Measurements from ENCODE around the gene CYP27B1.

Gene CYP27B1

GRCh38 chr12:57733928-57734327, 33.0 kb downstream of the CYP27B1 start:
- Histone ChIP-seq H3K36me3 (ENCODE audit: control insufficient read depth in 2 of 2, insufficient read depth in 2 of 2, low read length in 2 of 2) (no peaks in the 10 kb centered on the region), H3K27me3 (ENCODE audit: control insufficient read depth in 1 of 2, insufficient read depth in 2 of 2, low read length in 2 of 2) (peaks cover 51 to 56% of the 10 kb centered on the region in 2 donors), H3K9me3 (ENCODE audit: control insufficient read depth in 2 of 2, low read length in 2 of 2) (no peaks in the 10 kb centered on the region), H3K4me3 (ENCODE audit: low read length in 2 of 2) (no peak overlapping the region), H3K27ac (ENCODE audit: low read length) (no peak overlapping the region), H3K9ac (ENCODE audit: low read length in 2 of 2) (no peak overlapping the region), H3K4me1 (ENCODE audit: control insufficient read depth, insufficient read depth, low read length) (peaks cover 28% of the 10 kb centered on the region)

DNA sequence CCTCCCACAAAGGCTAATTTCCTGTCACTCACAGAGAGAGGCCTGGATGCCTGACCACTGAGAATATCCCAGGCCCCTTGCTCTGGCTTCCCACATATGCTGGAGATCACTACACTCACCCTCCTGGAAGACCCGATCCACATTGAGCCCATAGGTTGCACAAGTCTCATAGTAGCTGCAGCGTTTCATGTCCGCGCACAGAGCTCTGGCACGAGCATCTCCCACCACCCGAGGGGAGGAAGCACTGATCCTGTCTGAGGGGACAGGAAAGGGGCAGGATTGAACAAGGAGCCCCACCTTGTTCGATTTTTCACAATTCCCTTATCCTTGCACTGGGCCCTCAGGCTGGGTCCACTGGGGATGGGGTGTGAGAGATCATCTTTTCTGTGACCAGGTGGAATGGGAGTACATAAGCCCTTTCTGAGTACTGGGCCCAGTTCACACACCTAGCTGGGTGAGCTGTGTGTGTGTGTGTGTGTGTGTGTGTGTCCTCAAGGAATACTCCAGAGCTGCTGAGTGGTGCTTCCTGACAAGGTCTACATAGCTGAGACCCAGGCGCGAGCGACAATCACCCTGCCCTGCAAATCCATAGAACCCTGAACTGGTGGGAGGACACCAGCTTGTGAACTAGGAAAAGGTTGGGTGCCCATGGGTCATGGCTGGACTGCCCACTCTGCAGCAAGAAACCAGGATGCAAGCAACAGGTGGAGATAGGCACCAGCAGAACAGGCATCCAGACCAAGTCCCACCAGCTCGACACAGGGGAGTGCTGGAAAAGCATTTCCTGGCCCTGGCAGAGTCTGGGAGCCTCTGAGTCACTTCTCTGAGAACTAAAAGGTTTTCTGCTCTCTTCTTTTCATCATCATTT, 33.9 kb downstream of the CYP27B1 start:
- H3K27ac ChIP-seq (ENCODE audit: low read length), result no peak overlapping the region
- peaks cover 48 to 56% of the 10 kb centered on the region in 2 donors for H3K27me3 ChIP-seq (ENCODE audit: control insufficient read depth in 1 of 2, insufficient read depth in 2 of 2, low read length in 2 of 2)
- no peak overlapping the region for H3K9ac ChIP-seq (ENCODE audit: low read length in 2 of 2)
- H3K9me3 ChIP-seq (ENCODE audit: control insufficient read depth in 2 of 2, low read length in 2 of 2), result no peaks in the 10 kb centered on the region
- peaks cover 26% of the 10 kb centered on the region for H3K4me1 ChIP-seq (ENCODE audit: control insufficient read depth, insufficient read depth, low read length)
- H3K4me3 ChIP-seq (ENCODE audit: low read length in 2 of 2), result no peak overlapping the region
- no peaks in the 10 kb centered on the region for H3K36me3 ChIP-seq (ENCODE audit: control insufficient read depth in 2 of 2, insufficient read depth in 2 of 2, low read length in 2 of 2)

- Histone ChIP-seq H3K36me3 (ENCODE audit: control insufficient read depth in 2 of 2, insufficient read depth in 2 of 2, low read length in 2 of 2) (no peaks in the 10 kb centered on the region), H3K4me3 (ENCODE audit: low read length in 2 of 2) (no peak overlapping the region), H3K9ac (ENCODE audit: low read length in 2 of 2) (no peak overlapping the region), H3K4me1 (ENCODE audit: control insufficient read depth, insufficient read depth, low read length) (peaks cover 22% of the 10 kb centered on the region), H3K27ac (ENCODE audit: low read length) (no peak overlapping the region), H3K9me3 (ENCODE audit: control insufficient read depth in 2 of 2, low read length in 2 of 2) (no peaks in the 10 kb centered on the region), H3K27me3 (ENCODE audit: control insufficient read depth in 1 of 2, insufficient read depth in 2 of 2, low read length in 2 of 2) (peaks cover 48 to 61% of the 10 kb centered on the region in 2 donors)
Measured at GRCh38 chr12:57732270-57732669, 34.6 kb downstream of the CYP27B1 start.

DNA sequence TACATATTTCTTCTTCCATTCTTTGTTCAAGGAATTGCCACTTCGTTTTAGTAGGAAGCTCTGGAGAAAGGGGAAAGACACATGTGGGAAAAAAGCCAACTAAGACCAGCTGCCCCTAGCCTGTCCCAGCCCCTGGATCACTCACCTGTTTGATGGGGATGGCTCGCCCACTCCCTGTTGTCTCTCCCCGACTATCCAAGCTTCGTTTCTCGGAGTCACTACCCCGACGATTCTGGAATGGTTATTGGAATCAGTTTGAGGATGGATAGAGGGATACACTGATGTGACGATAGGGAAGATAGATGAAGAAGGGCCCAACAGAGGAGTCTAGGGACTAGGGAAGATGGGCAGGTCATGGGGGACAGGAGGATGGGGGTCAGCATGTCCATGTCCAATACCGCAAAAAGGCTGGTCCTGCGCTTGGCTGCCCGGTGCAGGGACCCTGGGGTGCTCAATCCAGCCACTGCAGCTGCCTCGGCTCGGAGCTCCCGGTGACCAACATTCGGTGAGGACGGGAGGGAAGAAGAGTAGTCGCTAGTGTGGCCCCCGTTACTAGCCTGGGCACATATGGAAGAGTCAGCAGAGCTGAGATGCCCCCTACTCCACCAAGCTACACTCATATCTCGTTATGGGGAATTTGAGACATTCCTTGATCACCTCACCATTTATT, 35.3 kb downstream of the CYP27B1 start:
- Histone ChIP-seq H3K4me3 (ENCODE audit: low read length in 2 of 2) (no peak overlapping the region), H3K9ac (ENCODE audit: low read length in 2 of 2) (no peak overlapping the region), H3K4me1 (ENCODE audit: control insufficient read depth, insufficient read depth, low read length) (peaks cover 22% of the 10 kb centered on the region), H3K27ac (ENCODE audit: low read length) (no peak overlapping the region), H3K36me3 (ENCODE audit: control insufficient read depth in 2 of 2, insufficient read depth in 2 of 2, low read length in 2 of 2) (no peaks in the 10 kb centered on the region), H3K9me3 (ENCODE audit: control insufficient read depth in 2 of 2, low read length in 2 of 2) (no peaks in the 10 kb centered on the region), H3K27me3 (ENCODE audit: control insufficient read depth in 1 of 2, insufficient read depth in 2 of 2, low read length in 2 of 2) (peaks cover 48 to 59% of the 10 kb centered on the region in 2 donors)

DNA sequence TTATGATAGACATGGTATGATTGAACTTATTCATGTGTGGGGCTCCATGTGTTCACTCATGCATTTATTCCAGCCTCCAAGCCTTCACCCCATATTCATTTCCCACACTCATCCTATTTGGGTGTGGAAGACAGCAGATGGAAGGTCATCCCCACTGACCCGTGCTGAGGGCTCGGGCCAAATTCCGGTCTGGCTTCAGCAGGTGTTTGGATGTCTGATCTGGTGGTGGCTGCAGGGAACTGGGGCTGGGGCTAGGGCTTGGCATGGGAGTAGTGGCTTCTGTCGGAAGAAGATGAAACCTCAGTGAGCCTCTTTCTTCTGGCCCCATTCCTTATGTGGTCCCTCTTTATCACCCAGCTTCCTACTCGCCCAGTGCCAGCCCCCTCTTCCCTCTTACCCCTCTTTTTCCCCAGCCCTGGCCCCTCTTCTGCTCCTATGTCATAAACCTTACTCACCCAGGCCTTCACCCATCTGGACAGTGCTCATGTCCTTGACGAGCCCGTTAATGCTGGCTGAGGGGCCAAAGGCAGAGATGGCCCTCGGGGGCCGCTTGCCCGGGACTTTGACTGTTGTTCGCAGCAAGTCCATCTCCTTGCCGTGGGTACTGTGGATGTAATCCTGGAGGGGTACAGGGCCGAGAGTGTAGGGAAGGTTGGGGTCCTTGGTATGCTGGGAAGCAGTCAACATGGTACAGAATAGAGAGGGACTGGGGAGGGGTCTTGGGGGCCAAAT, 36.4 kb downstream of the CYP27B1 start:
- Histone ChIP-seq H3K4me3 (ENCODE audit: low read length in 2 of 2) (no peak overlapping the region), H3K4me1 (ENCODE audit: control insufficient read depth, insufficient read depth, low read length) (peaks cover 19% of the 10 kb centered on the region), H3K27ac (ENCODE audit: low read length) (no peak overlapping the region), H3K9me3 (ENCODE audit: control insufficient read depth in 2 of 2, low read length in 2 of 2) (no peaks in the 10 kb centered on the region), H3K27me3 (ENCODE audit: control insufficient read depth in 1 of 2, insufficient read depth in 2 of 2, low read length in 2 of 2) (peaks cover 47 to 56% of the 10 kb centered on the region in 2 donors), H3K36me3 (ENCODE audit: control insufficient read depth in 2 of 2, insufficient read depth in 2 of 2, low read length in 2 of 2) (no peaks in the 10 kb centered on the region), H3K9ac (ENCODE audit: low read length in 2 of 2) (no peak overlapping the region)

GRCh38 chr12:57729321-57729844, 37.5 kb downstream of the CYP27B1 start:
- no peaks in the 10 kb centered on the region for H3K36me3 ChIP-seq (ENCODE audit: control insufficient read depth in 2 of 2, insufficient read depth in 2 of 2, low read length in 2 of 2)
- no peak overlapping the region for H3K4me3 ChIP-seq (ENCODE audit: low read length in 2 of 2)
- H3K9ac ChIP-seq (ENCODE audit: low read length in 2 of 2), result no peak overlapping the region
- H3K9me3 ChIP-seq (ENCODE audit: control insufficient read depth in 2 of 2, low read length in 2 of 2), result no peaks in the 10 kb centered on the region
- H3K27me3 ChIP-seq (ENCODE audit: control insufficient read depth in 1 of 2, insufficient read depth in 2 of 2, low read length in 2 of 2), result peaks cover 41 to 49% of the 10 kb centered on the region in 2 donors
- H3K27ac ChIP-seq (ENCODE audit: low read length), result no peak overlapping the region
- peaks cover 18% of the 10 kb centered on the region for H3K4me1 ChIP-seq (ENCODE audit: control insufficient read depth, insufficient read depth, low read length)

DNA sequence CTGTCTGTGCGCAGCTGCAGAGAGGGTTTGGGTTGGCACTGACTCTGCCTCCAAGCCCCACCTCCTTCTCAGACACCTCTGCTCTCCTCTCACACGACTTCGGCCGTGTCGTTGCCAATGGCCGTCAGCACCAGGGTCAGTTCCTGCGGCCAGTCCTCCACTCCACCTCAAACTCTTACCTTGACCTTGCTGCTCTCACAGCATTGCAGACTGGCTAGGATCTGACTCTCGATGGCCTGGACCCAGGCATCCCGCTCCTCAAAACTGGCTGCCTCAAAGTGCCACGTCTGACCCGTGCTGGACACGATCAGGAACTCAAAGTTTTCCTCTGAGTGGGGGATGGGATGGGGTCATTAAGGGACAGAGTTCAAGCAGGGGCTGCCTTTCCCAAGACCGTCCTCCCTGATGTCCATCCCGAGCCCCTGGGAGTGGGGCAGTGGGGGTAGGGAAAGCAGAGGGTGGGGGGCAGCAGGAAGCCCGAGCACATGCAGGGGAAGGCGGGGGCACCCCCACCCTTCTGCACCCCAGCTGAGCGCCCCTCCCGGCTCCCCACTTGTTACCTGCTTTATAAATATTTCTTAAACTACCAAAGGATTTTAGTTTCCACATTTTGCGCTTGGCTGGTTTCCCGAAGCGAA, 39.0 kb downstream of the CYP27B1 start:
- Histone ChIP-seq H3K9ac (ENCODE audit: low read length in 2 of 2) (no peak overlapping the region), H3K36me3 (ENCODE audit: control insufficient read depth in 2 of 2, insufficient read depth in 2 of 2, low read length in 2 of 2) (no peaks in the 10 kb centered on the region)

GRCh38 chr12:57726884-57727757, 39.8 kb downstream of the CYP27B1 start:
- Histone ChIP-seq H3K9me3 (ENCODE audit: control insufficient read depth in 2 of 2, low read length in 2 of 2) (no peaks in the 10 kb centered on the region), H3K4me1 (ENCODE audit: control insufficient read depth, insufficient read depth, low read length) (peaks cover 18% of the 10 kb centered on the region), H3K4me3 (ENCODE audit: low read length in 2 of 2) (peak overlapping the region; percentile 73 to 76), H3K27me3 (ENCODE audit: control insufficient read depth in 1 of 2, insufficient read depth in 2 of 2, low read length in 2 of 2) (peaks cover 29 to 35% of the 10 kb centered on the region in 2 donors), H3K27ac (ENCODE audit: low read length) (no peak overlapping the region), H3K36me3 (ENCODE audit: control insufficient read depth in 2 of 2, insufficient read depth in 2 of 2, low read length in 2 of 2) (no peaks in the 10 kb centered on the region), H3K9ac (ENCODE audit: low read length in 2 of 2) (no peak overlapping the region)

More for the DNA sequence above, 39.0 kb downstream of the CYP27B1 start:
- Histone ChIP-seq H3K4me3 (ENCODE audit: low read length in 2 of 2) (no peak overlapping the region), H3K27ac (ENCODE audit: low read length) (no peak overlapping the region), H3K27me3 (ENCODE audit: control insufficient read depth in 1 of 2, insufficient read depth in 2 of 2, low read length in 2 of 2) (peaks cover 35 to 39% of the 10 kb centered on the region in 2 donors), H3K9me3 (ENCODE audit: control insufficient read depth in 2 of 2, low read length in 2 of 2) (no peaks in the 10 kb centered on the region), H3K4me1 (ENCODE audit: control insufficient read depth, insufficient read depth, low read length) (peaks cover 18% of the 10 kb centered on the region)

DNA sequence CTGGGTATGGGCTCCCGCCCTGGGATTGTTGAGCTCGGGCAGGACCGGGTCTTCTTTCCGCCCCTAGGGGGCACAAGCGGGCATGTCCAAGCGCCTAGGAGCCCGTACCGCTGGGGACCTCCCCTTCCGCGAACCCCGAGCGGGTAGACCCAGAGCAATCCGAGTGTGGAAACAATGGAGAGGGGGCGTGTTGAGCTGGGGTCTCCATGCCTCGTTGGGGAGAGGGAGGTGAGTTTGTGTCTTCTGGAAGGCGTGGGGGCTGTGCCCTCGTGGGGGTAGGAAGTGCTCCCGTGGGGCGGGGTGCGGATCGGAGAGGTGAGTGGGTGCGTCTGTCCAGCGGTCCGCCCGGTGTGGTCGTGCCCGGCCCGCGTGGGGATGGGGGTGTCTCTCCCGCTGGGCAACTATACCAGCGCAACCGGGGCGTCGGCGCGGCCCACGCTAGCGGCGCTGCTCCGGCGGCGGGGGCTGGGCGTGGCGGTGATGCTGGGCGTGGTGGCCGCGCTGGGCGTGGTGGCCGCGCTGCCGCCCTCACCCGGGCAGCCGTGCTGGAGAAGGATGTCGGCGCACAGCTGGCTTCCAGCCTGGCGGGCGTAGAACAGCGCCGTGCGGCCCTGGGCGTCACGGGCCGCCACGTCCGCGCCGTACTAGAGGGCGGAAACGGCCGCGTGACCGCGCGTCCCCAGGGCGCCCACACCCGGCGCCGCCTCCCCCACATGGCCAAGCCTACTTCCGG, 40.6 kb downstream of the CYP27B1 start:
- peaks cover 0 to 3% of the 10 kb centered on the region in 2 donors for H3K36me3 ChIP-seq (ENCODE audit: control insufficient read depth in 2 of 2, insufficient read depth in 2 of 2, low read length in 2 of 2)
- peaks cover 18% of the 10 kb centered on the region for H3K4me1 ChIP-seq (ENCODE audit: control insufficient read depth, insufficient read depth, low read length)
- peaks cover 23 to 33% of the 10 kb centered on the region in 2 donors for H3K27me3 ChIP-seq (ENCODE audit: control insufficient read depth in 1 of 2, insufficient read depth in 2 of 2, low read length in 2 of 2)
- no peak overlapping the region for H3K27ac ChIP-seq (ENCODE audit: low read length)
- peak overlapping the region in 1 of 2 donors; percentile 26 for H3K9ac ChIP-seq (ENCODE audit: low read length in 2 of 2)
- no peaks in the 10 kb centered on the region for H3K9me3 ChIP-seq (ENCODE audit: control insufficient read depth in 2 of 2, low read length in 2 of 2)
- peak overlapping the region; percentile 73 to 76 for H3K4me3 ChIP-seq (ENCODE audit: low read length in 2 of 2)
